IMR-90 (cell line): ENCODE data around the gene RAB3C. TPM values are rescaled to one million over a fixed set of nuclear protein-coding genes. Genes with fewer than 3 reads are reported as not detected.

Experiments used
- ATAC-seq: fragments of 200-7000 bp; cut with Tn5 transposase; 2 replicates; pipeline ENCODE4 v1.9.1; 2020; ENCODE audit warnings: low read depth, mild to moderate bottlenecking, moderate library complexity
- BruUV-seq: library from RNA; stranded (reverse); fragments of 400-500 nt; replicated peaks from 2 replicates; lab custom pipeline; 2021; lab: Mats Ljungman, UMichigan
- CTCF ChIA-PET: fragments of 300-600 bp; formaldehyde crosslinking; extraction: SDS; loops from one replicate; lab custom pipeline; 2021; ENCODE audit warnings: antibody characterized with exemption; lab: Yijun Ruan, JAX
- POLR2A ChIA-PET: fragments of 300-600 bp; sonication (Branson Sonifier 250); formaldehyde crosslinking; loops from one replicate; lab custom pipeline; 2022; ENCODE audit warnings: antibody characterized with exemption; ENCODE audit not compliant: unreplicated experiment; lab: Charles Lee
- DNase-seq: peaks from one replicate; pipeline ENCODE4 v3.0.0; 2013
- H2AFZ ChIP-seq: replicated peaks from 2 replicates; pipeline ENCODE3; 2013; ENCODE audit warnings: low read length, mild to moderate bottlenecking; ENCODE audit not compliant: poor library complexity
- H2AK5ac ChIP-seq: 2 replicates; pipeline ENCODE4 v1.6.1; 2013; ENCODE audit warnings: low read depth, low read length, inconsistent platforms
- H2AK9ac ChIP-seq: replicated peaks from 2 replicates; pipeline ENCODE3; 2013; ENCODE audit warnings: mild to moderate bottlenecking, low read depth, low read length, moderate library complexity; ENCODE audit not compliant: poor library complexity
- H2BK120ac ChIP-seq: 2 replicates; pipeline ENCODE4 v1.6.1; 2013; ENCODE audit warnings: low read depth, low read length, inconsistent platforms
- H2BK15ac ChIP-seq: 3 replicates; pipeline ENCODE4 v1.6.1; 2013; ENCODE audit warnings: low read depth, low read length, inconsistent platforms
- H2BK20ac ChIP-seq: 2 replicates; pipeline ENCODE4 v1.6.1; 2013; ENCODE audit warnings: low read depth, mild to moderate bottlenecking, inconsistent platforms, low read length, moderate library complexity
- H2BK5ac ChIP-seq: 2 replicates; pipeline ENCODE4 v1.6.1; 2013; ENCODE audit warnings: mild to moderate bottlenecking, low read depth, low read length, inconsistent platforms; ENCODE audit not compliant: poor library complexity, severe bottlenecking
- H3K14ac ChIP-seq: replicated peaks from 2 replicates; pipeline ENCODE4 v1.6.1; 2013; ENCODE audit warnings: low read depth, low read length, inconsistent platforms
- H3K18ac ChIP-seq: 2 replicates; pipeline ENCODE4 v1.6.1; 2013; ENCODE audit warnings: low read depth, low read length, control low read depth
- H3K23ac ChIP-seq: 2 replicates; pipeline ENCODE4 v1.6.1; 2013; ENCODE audit warnings: low read depth, low read length, inconsistent platforms
- H3K27ac ChIP-seq: 2 replicates; pipeline ENCODE4 v1.5.1; 2013; ENCODE audit warnings: mild to moderate bottlenecking, control low read depth, low read length; ENCODE audit not compliant: insufficient read depth
- H3K27me3 ChIP-seq: 2 replicates; pipeline ENCODE4 v1.6.1; 2013; ENCODE audit warnings: low read length; ENCODE audit not compliant: control insufficient read depth, insufficient read depth
- H3K36me3 ChIP-seq: 2 replicates; pipeline ENCODE4 v1.6.1; 2013; ENCODE audit warnings: low read length, mixed read lengths; ENCODE audit not compliant: control insufficient read depth, insufficient read depth
- H3K4ac ChIP-seq: 2 replicates; pipeline ENCODE4 v1.6.1; 2013; ENCODE audit warnings: low read depth, low read length, inconsistent platforms
- H3K4me1 ChIP-seq: 2 replicates; pipeline ENCODE4 v1.6.1; 2013; ENCODE audit warnings: low read length, mixed read lengths; ENCODE audit not compliant: control insufficient read depth, insufficient read depth
- H3K4me2 ChIP-seq: 2 replicates; pipeline ENCODE4 v1.6.1; 2013; ENCODE audit warnings: low read depth, mild to moderate bottlenecking, control low read depth, low read length, moderate library complexity
- H3K4me3 ChIP-seq: 2 replicates; pipeline ENCODE4 v1.5.1; 2013; ENCODE audit warnings: low read depth, mild to moderate bottlenecking, control low read depth, low read length, moderate library complexity; ENCODE audit not compliant: insufficient read depth
- H3K56ac ChIP-seq: 2 replicates; pipeline ENCODE4 v1.6.1; 2013; ENCODE audit warnings: low read length, inconsistent platforms; ENCODE audit not compliant: insufficient read depth; ENCODE audit errors: extremely low read depth
- H3K79me1 ChIP-seq, 2 experiments: 2 replicates each; pipeline ENCODE4 v1.6.1; 2013; ENCODE audit warnings: low read length in 2 of 2, inconsistent platforms in 1 of 2, low read depth in 1 of 2
- H3K9ac ChIP-seq: 2 replicates; pipeline ENCODE4 v1.6.1; 2013; ENCODE audit warnings: low read depth, low read length, control low read depth
- H3K9me1 ChIP-seq: 2 replicates; pipeline ENCODE4 v1.6.1; 2013; ENCODE audit warnings: low read length, inconsistent platforms; ENCODE audit not compliant: insufficient read depth
- H3K9me3 ChIP-seq: 2 replicates; pipeline ENCODE4 v1.6.1; 2013; ENCODE audit warnings: low read length; ENCODE audit not compliant: control insufficient read depth, insufficient read depth
- H4K20me1 ChIP-seq: 2 replicates; pipeline ENCODE4 v1.6.1; 2013; ENCODE audit warnings: low read length, inconsistent platforms; ENCODE audit not compliant: insufficient read depth
- H4K5ac ChIP-seq: 2 replicates; pipeline ENCODE4 v1.6.1; 2013; ENCODE audit warnings: mild to moderate bottlenecking, low read depth, low read length, control low read depth
- H4K8ac ChIP-seq, 2 experiments: 2 replicates each; pipeline ENCODE4 v1.6.1; 2013; ENCODE audit warnings: low read depth in 2 of 2, low read length in 2 of 2, control low read depth in 1 of 2, inconsistent platforms in 1 of 2
- H4K91ac ChIP-seq: 2 replicates; pipeline ENCODE4 v1.6.1; 2013; ENCODE audit warnings: low read depth, low read length, inconsistent platforms; ENCODE audit not compliant: insufficient read depth
- CEBPB ChIP-seq: IDR thresholded peaks from 2 replicates; pipeline ENCODE4 v1.6.1; 2012; ENCODE audit warnings: low read depth, low read length, improper control_type of control experiment
- CTCF ChIP-seq: conservative IDR thresholded peaks from 2 replicates; pipeline ENCODE4 v1.5.1; 2012; ENCODE audit warnings: mild to moderate bottlenecking, low read depth, low read length, improper control_type of control experiment
- MAFK ChIP-seq: IDR thresholded peaks from 2 replicates; pipeline ENCODE4 v1.6.1; 2012; ENCODE audit warnings: low read depth, low read length, improper control_type of control experiment
- MAZ ChIP-seq: IDR thresholded peaks from 2 replicates; pipeline ENCODE4 v1.6.1; 2012; ENCODE audit warnings: low read depth, mild to moderate bottlenecking, low read length, improper control_type of control experiment, moderate library complexity, borderline replicate concordance
- MXI1 ChIP-seq: IDR thresholded peaks from 2 replicates; pipeline ENCODE4 v1.6.1; 2012; ENCODE audit warnings: low read depth, mild to moderate bottlenecking, low read length, moderate library complexity, borderline replicate concordance
- POLR2A ChIP-seq: IDR thresholded peaks from 2 replicates; pipeline ENCODE4 v1.6.1; 2012; ENCODE audit warnings: mild to moderate bottlenecking, low read depth, low read length
- RCOR1 ChIP-seq: IDR thresholded peaks from 2 replicates; pipeline ENCODE4 v1.6.1; 2012; ENCODE audit warnings: mild to moderate bottlenecking, low read length, improper control_type of control experiment; ENCODE audit not compliant: insufficient replicate concordance
- SMC3 ChIP-seq: fragments of 150-350 bp; IDR thresholded peaks from 2 replicates; pipeline ENCODE4 v1.6.1; 2016; ENCODE audit warnings: low read depth, mild to moderate bottlenecking, antibody characterized with exemption, low read length, moderate library complexity
- WGBS, 2 experiments: methylation state at CpG; one replicate each; pipeline versions ENCODE4 v1.1.5 to v1.1.7; 2013; ENCODE audit warnings: missing lambda C conversion rate in 2 of 2; ENCODE audit not compliant: insufficient read length in 1 of 2; ENCODE audit errors: extremely low coverage in 2 of 2; 5-methylcytosine and 5-hydroxymethylcytosine counted together
- dilution Hi-C: fragments of 300-500 bp; cut with HindIII; formaldehyde crosslinking; loops from one replicate; pipeline ENCODE4 v1.14.3; 2018; ENCODE audit warnings: low sequenced_read_pairs; ENCODE audit not compliant: unreplicated experiment
- in situ Hi-C: fragments of 300-500 bp; cut with MboI; formaldehyde crosslinking; loops from 3 replicates; pipeline ENCODE4 v1.14.3; 2019; ENCODE audit warnings: low sequenced_read_pairs, inconsistent platforms, mixed read lengths
- intact Hi-C: fragments of 100-400 bp; cut with micrococcal nuclease; formaldehyde crosslinking; loops from 2 replicates; pipeline ENCODE4 v1.10.0; 2022
- polyA plus RNA-seq, 3 experiments: library from polyadenylated mRNA; depleted of rRNA; stranded (reverse); fragments of >200 nt; gene quantifications; 2 replicates each; pipeline ENCODE4 v1.2.3, GENCODE V29; 2012; ENCODE audit warnings: low replicate concordance in 1 of 3
- total RNA-seq: library from RNA; depleted of rRNA; stranded (reverse); fragments of >200 nt; gene quantifications from 2 replicates; pipeline ENCODE4 v1.2.3, GENCODE V29; 2012
- TF ChIP-seq, protein P1 (sequence below): fragments of 150-350 bp; IDR thresholded peaks from 2 replicates; pipeline ENCODE4 v1.6.1; 2016; ENCODE audit warnings: low read depth, mild to moderate bottlenecking, low read length, moderate library complexity, borderline replicate concordance
- TF ChIP-seq, protein P2 (sequence below): fragments of 150-350 bp; IDR thresholded peaks from 2 replicates; pipeline ENCODE4 v1.6.1; 2017; ENCODE audit warnings: mild to moderate bottlenecking, antibody characterized with exemption, low read length, low read depth

The RAB3C gene
- total and polyA plus RNA-seq, 2 of the 4 experiments (the other 2 are of a cell fraction) = not detected

DNA sequence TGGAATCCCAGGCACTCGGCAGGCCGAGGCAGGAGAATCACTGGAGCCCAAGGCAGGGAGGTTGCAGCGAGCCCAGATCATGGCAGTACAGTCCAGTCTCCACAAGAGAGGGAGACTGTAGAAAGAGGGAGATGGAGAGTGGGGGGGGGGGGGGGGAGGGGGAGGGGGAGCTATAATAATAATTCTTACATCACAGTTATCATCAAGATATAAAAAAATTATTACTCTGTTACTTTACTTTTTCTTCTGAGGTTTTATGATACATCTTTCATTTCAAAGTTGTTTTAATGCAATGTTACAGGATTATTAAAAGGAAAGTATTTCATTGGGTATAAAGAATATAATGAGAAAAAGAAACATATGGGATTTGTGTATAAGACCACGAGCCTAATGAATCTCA lies 17.8 kb upstream of the RAB3C start:
- no peak overlapping the region for H3K4me3 ChIP-seq
- BruUV-seq = no TSS peak
- no peak overlapping the region for H3K4ac ChIP-seq
- H3K27me3 ChIP-seq = no peaks in the 10 kb centered on the region
- no peak overlapping the region for H4K8ac ChIP-seq
- H4K20me1 ChIP-seq = no peaks in the 10 kb centered on the region
- no peak overlapping the region for H3K18ac ChIP-seq
- H4K91ac ChIP-seq = no peak overlapping the region
- no CpG with 5 or more reads among the region's 4 CpGs for WGBS, 2 experiments
- no peak overlapping the region for H3K23ac ChIP-seq
- dilution Hi-C loops = no loop called here
- no peak overlapping the region for H3K27ac ChIP-seq
- no peak for TF ChIP-seq SMC3
- TF ChIP-seq MAZ = no peak
- no peak for TF ChIP-seq POLR2A
- no peak for TF ChIP-seq CTCF
- TF ChIP-seq MAFK = no peak
- TF ChIP-seq, protein P1, sequence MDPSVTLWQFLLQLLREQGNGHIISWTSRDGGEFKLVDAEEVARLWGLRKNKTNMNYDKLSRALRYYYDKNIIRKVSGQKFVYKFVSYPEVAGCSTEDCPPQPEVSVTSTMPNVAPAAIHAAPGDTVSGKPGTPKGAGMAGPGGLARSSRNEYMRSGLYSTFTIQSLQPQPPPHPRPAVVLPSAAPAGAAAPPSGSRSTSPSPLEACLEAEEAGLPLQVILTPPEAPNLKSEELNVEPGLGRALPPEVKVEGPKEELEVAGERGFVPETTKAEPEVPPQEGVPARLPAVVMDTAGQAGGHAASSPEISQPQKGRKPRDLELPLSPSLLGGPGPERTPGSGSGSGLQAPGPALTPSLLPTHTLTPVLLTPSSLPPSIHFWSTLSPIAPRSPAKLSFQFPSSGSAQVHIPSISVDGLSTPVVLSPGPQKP = no peak
- TF ChIP-seq, protein P2, sequence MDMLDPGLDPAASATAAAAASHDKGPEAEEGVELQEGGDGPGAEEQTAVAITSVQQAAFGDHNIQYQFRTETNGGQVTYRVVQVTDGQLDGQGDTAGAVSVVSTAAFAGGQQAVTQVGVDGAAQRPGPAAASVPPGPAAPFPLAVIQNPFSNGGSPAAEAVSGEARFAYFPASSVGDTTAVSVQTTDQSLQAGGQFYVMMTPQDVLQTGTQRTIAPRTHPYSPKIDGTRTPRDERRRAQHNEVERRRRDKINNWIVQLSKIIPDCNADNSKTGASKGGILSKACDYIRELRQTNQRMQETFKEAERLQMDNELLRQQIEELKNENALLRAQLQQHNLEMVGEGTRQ = no peak
- no peak for TF ChIP-seq MXI1
- TF ChIP-seq RCOR1 = no peak
- no peak for TF ChIP-seq CEBPB
- no peaks in the 10 kb centered on the region for H3K36me3 ChIP-seq
- ChIA-PET CTCF (no interaction called here), POLR2A (no interaction called here)
- no peaks in the 10 kb centered on the region for H3K9me1 ChIP-seq
- ATAC-seq = no peak
- no peak overlapping the region for H3K4me2 ChIP-seq
- H2AK9ac ChIP-seq = no peak overlapping the region
- no peaks in the 10 kb centered on the region for H3K4me1 ChIP-seq
- no peak overlapping the region for H3K9ac ChIP-seq
- H2BK120ac ChIP-seq = no peak overlapping the region
- H4K5ac ChIP-seq = no peak overlapping the region
- no peak overlapping the region for H2AK5ac ChIP-seq
- intact Hi-C loops = no loop called here
- no peak overlapping the region for H2BK20ac ChIP-seq
- no peak for DNase-seq
- no peak overlapping the region for H2BK5ac ChIP-seq
- no peaks in the 10 kb centered on the region for H3K79me1 ChIP-seq
- H3K56ac ChIP-seq = no peak overlapping the region
- H2AFZ ChIP-seq = no peak overlapping the region
- H2BK15ac ChIP-seq = no peak overlapping the region
- no peak overlapping the region for H3K14ac ChIP-seq
- in situ Hi-C loops = no loop called here
- no peaks in the 10 kb centered on the region for H3K9me3 ChIP-seq
